ENCODE data around the gene ANXA1.

DNA sequence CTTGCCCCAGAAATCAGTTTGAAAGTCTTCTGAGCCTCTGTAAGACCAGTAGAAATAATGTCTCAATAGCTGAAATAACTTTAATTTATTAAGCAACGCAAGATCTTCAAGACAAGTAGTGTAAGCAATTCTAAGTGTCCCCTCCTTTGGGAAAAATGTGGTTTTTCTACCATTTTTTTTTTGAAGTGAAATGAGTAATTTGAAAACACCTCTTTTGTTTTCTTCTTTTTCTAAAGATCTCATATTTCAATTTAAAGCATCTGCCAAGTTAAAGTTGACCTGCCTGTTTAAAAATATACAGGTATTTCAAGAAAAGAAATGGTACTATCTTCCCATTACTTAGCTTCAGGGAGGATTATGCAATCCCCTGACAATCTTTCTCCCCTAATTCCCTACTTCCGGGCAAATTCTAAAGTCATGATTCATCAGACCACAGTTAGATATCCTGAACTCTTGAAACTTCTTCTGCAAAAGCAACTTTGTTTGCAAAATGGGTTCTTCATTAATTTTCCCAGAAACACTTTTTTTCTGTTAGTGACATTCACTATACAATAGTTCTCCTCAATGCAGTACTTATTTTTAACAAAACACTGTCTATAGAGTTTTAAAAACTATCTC is 7.8 kb upstream of the ANXA1 start:
- no peak for TF ChIP-seq CTCF (IDR thresholded peaks at IDR 0.05)
- no peak for TF ChIP-seq POLR2A (IDR thresholded peaks at IDR 0.05)

All from right lobe of liver (tissue), 4 donors.